Sigmoid colon (tissue), 4 donors: ENCODE data around the gene STARD3NL.

Experiments
- CTCF ChIP-seq, 4 experiments: fragments of 450-650 bp in 3 of 4; fragments of 200-600 bp in 1 of 4; IDR thresholded peaks; one replicate each; pipeline ENCODE4 v1.5.1; 2016 to 2019; ENCODE audit warnings: antibody characterized with exemption in 4 of 4, mild to moderate bottlenecking in 3 of 4, moderate library complexity in 2 of 4
- EP300 ChIP-seq, 4 donors: sonication (generic); formaldehyde crosslinking; IDR thresholded peaks; one replicate each; pipeline ENCODE4 v1.6.1; 2017; ENCODE audit warnings: antibody characterized with exemption in 4 of 4
- POLR2A ChIP-seq, 2 donors: fragments of 450-650 bp; IDR thresholded peaks; one replicate each; pipeline ENCODE4 v1.6.1; 2016; ENCODE audit warnings: antibody characterized with exemption in 2 of 2, mild to moderate bottlenecking in 2 of 2, moderate library complexity in 2 of 2
- POLR2AphosphoS5 ChIP-seq, 4 donors: sonication (generic); formaldehyde crosslinking; IDR thresholded peaks; one replicate each; pipeline ENCODE4 v1.6.1; 2017; ENCODE audit warnings: antibody characterized with exemption in 4 of 4

DNA sequence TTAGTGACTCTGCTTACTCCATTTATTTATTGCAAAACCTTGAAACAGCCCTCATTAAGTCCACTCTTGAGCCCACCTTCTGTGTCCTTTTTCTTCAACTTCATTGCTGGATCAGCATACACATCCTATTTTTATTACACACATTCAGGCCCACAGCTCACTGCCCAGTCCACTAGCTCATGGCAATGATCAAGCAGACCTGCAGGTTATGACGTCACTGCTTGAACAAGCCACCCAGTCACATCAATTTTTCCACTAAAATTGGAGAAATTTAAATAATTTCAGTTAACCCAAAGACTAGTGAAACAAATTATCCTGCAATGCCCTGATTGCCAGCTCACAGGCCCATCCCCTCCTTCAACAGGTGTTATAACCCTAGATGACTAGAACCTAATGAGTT lies 16.0 kb upstream of the STARD3NL start:
- TF ChIP-seq CTCF (IDR thresholded peaks at IDR 0.05) (no peak), POLR2AphosphoS5 (IDR thresholded peaks at IDR 0.05) (no peak), POLR2A (IDR thresholded peaks at IDR 0.05) (no peak), EP300 (IDR thresholded peaks at IDR 0.05) (no peak)
